ENCODE results near the gene IFITM1.
"Not testable (repeated sequence)": the region's sequence is repeated elsewhere in the genome, so short reads cannot be mapped to it uniquely, and the experiment has no call there.

Gene IFITM1

DNA sequence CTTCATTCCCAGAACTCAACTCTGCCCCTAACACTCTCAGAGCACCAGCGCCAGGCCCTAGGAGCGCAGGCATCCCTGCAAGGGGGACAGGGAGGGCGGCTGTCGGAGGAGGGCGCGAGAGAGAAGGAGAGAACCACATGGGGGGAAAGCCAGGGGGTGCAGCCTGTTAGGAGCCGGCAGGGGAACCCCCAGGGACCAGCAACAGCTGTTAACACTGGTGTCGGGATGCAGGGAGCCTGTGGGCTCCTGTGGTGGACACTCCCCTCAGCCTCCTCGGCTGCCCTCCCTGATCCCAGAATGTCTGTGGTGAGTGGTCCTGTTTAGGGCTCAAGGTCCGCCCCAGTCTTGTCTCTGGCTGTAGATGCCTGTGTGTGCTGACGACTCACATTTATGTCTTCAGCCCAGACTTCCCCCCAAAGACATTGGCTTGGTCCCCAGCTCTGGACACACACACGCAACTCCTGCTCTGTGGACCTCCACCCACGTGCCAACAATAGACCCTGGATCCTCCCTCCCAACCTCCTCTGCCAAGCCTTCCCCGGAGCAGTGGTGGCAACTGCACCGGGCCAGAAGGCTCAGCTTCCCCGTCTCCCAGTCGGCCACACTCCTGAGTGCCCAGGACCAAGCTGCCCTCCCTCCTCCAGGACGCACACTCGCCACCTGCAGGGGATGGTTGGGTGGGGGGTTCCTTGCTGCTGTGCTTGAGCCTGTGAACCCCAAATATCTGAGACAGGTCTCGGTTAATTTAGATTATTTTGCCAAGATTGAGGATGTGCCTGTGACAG is 13.7 kb upstream of the IFITM1 start:
- Mint-ChIP-seq H3K4me1 (peaks cover 18% of the 10 kb centered on the region), H3K4me3 (no peak overlapping the region), H3K27me3 (no peaks in the 10 kb centered on the region), H3K9me3 (no peaks in the 10 kb centered on the region), H3K27ac (ENCODE audit: low read depth) (no peak overlapping the region), H3K36me3 (ENCODE audit: insufficient read depth) (peaks cover 6% of the 10 kb centered on the region)
- no peak for DNase-seq (ENCODE audit: low spot score in 2 of 2)
- ATAC-seq (replicated peaks; ENCODE audit: extremely low read depth, poor library complexity, severe bottlenecking) = no peak

DNA sequence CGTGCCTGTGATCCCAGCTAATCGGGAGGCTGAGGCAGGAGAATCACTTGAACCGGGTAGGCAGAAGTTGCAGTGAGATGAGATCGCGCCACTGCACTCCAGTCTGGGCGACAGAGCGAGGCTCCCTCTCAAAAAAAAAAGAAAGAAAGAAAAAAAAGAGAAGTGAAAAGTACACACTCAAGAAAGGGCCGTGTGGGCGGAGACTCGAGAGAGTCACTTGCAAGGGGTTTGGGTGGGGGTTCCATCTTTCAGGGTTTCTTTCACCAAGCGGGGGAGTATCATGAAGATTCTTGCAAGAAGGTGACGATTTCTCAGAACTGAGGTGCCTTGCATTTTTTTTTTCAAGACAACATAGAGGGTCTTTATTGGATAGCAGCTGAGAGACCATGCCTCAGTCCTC is 10.5 kb upstream of the IFITM1 start:
- Mint-ChIP-seq H3K4me1 (peaks cover 26% of the 10 kb centered on the region), H3K4me3 (no peak overlapping the region), H3K36me3 (ENCODE audit: insufficient read depth) (peaks cover 12% of the 10 kb centered on the region), H3K9me3 (no peaks in the 10 kb centered on the region), H3K27me3 (no peaks in the 10 kb centered on the region), H3K27ac (ENCODE audit: low read depth) (no peak overlapping the region)
- DNase-seq (ENCODE audit: low spot score in 2 of 2) (no peak), ATAC-seq (replicated peaks; ENCODE audit: extremely low read depth, poor library complexity, severe bottlenecking) (no peak)

DNA sequence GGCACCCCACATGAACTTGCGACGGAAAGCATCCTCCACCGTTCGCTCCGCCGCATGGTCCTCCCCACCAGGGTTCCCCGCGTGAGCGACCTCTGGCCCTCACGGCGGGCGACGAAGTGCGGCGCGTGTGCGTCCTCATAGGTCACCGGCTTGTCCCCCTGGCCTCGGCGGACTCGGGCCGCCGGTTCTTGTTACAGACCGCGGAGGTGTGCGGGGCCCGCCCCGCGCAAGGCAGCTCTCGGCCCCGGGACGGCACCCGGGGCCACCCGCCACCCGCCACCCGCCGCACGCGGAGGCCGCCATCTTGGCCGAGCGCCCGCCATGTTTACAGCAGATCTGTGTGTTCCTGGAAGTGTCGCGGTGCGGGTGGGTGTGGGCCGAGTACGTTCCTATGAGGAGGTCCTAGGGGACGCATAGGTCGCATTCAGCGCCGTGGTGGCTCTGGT is 9.8 kb upstream of the IFITM1 start:
- DNase-seq (ENCODE audit: low spot score in 2 of 2) (no peak), ATAC-seq (replicated peaks; ENCODE audit: extremely low read depth, poor library complexity, severe bottlenecking) (no peak)
- peaks cover 16% of the 10 kb centered on the region for H3K36me3 Mint-ChIP-seq (ENCODE audit: insufficient read depth)
- H3K9me3 Mint-ChIP-seq = no peaks in the 10 kb centered on the region
- H3K27me3 Mint-ChIP-seq = no peaks in the 10 kb centered on the region
- no peak overlapping the region for H3K4me3 Mint-ChIP-seq
- H3K4me1 Mint-ChIP-seq = peaks cover 31% of the 10 kb centered on the region
- no peak overlapping the region for H3K27ac Mint-ChIP-seq (ENCODE audit: low read depth)

DNA sequence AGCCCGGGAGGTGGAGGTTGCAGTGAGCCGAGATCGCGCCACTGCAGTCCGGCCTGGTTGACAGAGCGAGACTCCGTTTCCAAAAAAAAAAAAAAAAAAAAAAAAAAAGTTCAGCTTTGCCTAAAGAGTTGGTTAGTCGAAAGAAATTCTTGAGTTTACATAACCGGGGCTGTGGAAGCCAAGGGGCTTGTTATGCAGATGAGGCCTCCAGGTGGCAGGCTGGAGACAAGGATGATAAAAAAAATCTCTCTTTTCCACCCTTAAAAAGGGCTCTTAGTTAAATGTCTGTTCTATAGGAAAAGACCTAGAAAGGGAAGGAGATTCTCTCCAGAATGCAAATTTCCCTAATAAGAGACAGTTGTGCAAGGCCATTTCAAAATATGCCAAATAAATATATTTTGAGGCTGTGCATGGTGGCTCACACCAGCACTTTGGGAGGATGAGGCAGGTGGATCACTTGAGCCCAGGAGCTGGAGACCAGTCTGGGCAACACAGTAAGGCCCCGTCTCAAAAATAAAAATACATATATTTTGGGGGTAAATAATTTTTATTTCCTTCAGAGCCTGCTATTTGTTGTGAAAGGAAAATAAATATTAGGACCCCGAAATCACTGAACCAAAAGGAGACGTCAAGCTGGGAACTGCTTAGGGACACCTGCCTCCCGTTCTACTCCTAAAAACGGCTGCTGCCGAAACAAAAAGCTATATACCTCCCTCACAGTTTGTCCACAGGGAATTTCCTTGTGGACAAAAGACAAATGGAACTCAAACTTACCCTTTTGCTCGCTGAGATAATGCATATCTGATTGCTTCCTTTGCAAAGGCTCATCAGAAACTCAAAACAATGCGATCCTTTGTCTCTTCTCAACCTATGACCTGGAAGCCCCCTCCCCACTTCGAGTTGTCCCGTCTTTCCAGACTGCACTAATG is 8.7 kb upstream of the IFITM1 start:
- DNase-seq (ENCODE audit: low spot score in 2 of 2) (no peak), ATAC-seq (replicated peaks; ENCODE audit: extremely low read depth, poor library complexity, severe bottlenecking) (no peak)
- H3K27me3 Mint-ChIP-seq = no peaks in the 10 kb centered on the region
- peaks cover 39% of the 10 kb centered on the region for H3K4me1 Mint-ChIP-seq
- H3K9me3 Mint-ChIP-seq = no peaks in the 10 kb centered on the region
- peaks cover 22% of the 10 kb centered on the region for H3K36me3 Mint-ChIP-seq (ENCODE audit: insufficient read depth)
- H3K27ac Mint-ChIP-seq (ENCODE audit: low read depth) = peak overlapping the region; percentile 93
- no peak overlapping the region for H3K4me3 Mint-ChIP-seq

DNA sequence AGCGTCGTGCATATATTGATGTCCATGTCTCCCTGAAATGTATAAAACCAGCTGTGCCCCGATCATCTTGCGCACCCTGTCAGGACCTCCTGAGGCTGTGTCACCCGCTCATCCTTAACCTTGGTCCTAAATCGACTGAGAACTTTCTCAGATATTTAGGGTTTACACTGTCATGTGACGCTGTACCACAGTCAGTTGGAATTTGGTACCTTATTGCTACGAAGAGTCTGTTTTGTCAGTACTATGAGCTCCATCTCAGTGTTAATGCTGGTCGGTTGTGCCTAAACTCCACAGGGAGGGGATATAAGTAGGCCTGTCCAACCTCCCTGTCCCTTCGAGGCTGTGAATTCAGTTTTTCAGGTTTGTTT is 8.0 kb upstream of the IFITM1 start:
- H3K36me3 Mint-ChIP-seq (ENCODE audit: insufficient read depth) = peaks cover 22% of the 10 kb centered on the region
- peak overlapping the region; percentile 93 for H3K27ac Mint-ChIP-seq (ENCODE audit: low read depth)
- no peak for ATAC-seq (replicated peaks; ENCODE audit: extremely low read depth, poor library complexity, severe bottlenecking)
- peak overlapping the region; percentile 31 for H3K4me3 Mint-ChIP-seq
- DNase-seq (ENCODE audit: low spot score in 2 of 2) = no peak
- peaks cover 39% of the 10 kb centered on the region for H3K4me1 Mint-ChIP-seq
- H3K27me3 Mint-ChIP-seq = no peaks in the 10 kb centered on the region
- no peaks in the 10 kb centered on the region for H3K9me3 Mint-ChIP-seq

DNA sequence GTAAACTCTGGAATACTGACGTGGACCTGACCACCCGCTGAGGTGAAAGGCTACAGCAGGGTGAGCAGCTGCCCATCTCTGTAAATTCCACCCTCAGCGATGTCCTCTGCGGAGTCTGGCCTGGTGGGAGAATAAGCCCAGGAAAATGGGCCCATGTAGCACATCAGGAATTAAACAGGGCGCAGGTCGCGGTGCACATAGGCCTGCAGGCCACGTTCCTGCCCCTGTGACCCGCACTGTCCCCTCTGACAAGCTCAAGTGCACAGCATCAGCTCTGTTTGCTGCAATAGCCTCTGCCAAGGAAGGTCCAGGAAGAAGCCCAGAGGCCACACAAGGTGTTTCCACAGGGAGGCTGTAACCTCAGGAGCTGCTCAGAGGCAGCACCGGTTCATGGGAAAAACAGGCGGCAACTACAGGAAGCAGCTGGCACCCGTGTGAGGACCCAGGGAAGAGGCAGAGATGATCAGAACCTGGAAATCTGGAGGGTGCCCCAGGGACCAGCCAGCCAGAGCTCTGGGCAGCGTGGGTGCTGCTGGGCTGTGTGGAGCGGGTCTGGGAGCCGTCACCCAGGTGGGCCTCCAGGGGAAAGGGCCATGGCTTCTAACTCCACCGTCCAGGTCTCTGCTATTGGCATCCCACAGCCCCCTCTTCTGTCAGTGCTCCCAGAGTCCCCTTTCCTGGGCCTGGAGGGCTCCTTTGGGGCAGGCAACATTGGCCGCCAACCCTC is 7.0 kb upstream of the IFITM1 start:
- Mint-ChIP-seq H3K9me3 (no peaks in the 10 kb centered on the region), H3K27ac (ENCODE audit: low read depth) (peak overlapping the region; percentile 93), H3K27me3 (no peaks in the 10 kb centered on the region), H3K4me3 (peak overlapping the region; percentile 85), H3K36me3 (ENCODE audit: insufficient read depth) (peaks cover 25% of the 10 kb centered on the region), H3K4me1 (peaks cover 41% of the 10 kb centered on the region)
- ATAC-seq (replicated peaks; ENCODE audit: extremely low read depth, poor library complexity, severe bottlenecking) = no peak
- DNase-seq (ENCODE audit: low spot score in 2 of 2) = no peak

DNA sequence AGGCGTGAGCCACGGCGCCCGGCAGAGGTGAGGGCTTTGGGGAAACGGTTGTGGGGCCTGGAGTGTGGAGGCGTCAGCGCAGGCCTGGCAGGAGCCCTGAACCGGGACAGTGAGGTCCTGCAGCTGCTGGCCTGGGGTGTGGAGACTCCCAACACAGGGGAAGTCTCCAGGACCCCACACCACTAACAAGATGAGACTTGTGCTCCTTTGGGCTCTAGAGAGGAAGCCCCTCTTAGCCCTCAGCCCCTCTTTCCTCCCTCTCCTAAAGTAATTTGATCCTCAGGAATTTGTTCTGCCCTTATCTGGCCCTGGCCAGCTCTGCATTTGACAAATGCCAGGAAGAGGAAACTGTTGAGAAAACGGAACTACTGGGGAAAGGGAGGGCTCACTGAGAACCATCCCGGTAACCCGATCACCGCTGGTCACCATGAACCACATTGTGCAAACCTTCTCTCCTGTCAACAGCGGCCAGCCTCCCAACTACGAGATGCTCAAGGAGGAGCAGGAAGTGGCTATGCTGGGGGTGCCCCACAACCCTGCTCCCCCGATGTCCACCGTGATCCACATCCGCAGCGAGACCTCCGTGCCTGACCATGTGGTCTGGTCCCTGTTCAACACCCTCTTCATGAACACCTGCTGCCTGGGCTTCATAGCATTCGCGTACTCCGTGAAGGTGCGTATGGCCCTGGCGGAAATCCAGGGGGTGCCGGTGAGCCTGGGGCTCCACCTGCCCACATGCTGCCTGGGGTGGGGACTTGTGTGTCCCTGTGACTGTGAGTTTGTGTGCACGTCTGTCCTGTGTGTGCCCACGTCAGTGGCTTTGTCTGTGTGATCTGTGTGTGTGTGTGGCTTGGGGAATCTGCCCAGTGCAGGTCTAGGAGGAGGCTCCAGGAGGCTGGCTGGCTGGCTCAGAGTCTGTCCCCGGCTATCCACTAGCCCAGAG is 5.8 kb upstream of the IFITM1 start, which contains the start of gene IFITM2:
Gene IFITM2, plus strand, starts transcription at position 51 of the 943 bp plus-strand sequence. Its CDS starts 377 bp downstream, at position 428.
- H3K27me3 Mint-ChIP-seq, H3K9me3 Mint-ChIP-seq: not testable (repeated sequence)
- DNase-seq (ENCODE audit: low spot score in 2 of 2) = peak in 1 of 2 donors; percentile 61
- peaks cover 50% of the 10 kb centered on the region for H3K4me1 Mint-ChIP-seq
- peak within 1 kb of the TSS; percentile 85 for H3K4me3 Mint-ChIP-seq
- ATAC-seq (replicated peaks; ENCODE audit: extremely low read depth, poor library complexity, severe bottlenecking) = peak; percentile 71
- peaks cover 28% of the 10 kb centered on the region for H3K36me3 Mint-ChIP-seq (ENCODE audit: insufficient read depth)
- peak within 1 kb of the TSS; percentile 93 for H3K27ac Mint-ChIP-seq (ENCODE audit: low read depth)

DNA sequence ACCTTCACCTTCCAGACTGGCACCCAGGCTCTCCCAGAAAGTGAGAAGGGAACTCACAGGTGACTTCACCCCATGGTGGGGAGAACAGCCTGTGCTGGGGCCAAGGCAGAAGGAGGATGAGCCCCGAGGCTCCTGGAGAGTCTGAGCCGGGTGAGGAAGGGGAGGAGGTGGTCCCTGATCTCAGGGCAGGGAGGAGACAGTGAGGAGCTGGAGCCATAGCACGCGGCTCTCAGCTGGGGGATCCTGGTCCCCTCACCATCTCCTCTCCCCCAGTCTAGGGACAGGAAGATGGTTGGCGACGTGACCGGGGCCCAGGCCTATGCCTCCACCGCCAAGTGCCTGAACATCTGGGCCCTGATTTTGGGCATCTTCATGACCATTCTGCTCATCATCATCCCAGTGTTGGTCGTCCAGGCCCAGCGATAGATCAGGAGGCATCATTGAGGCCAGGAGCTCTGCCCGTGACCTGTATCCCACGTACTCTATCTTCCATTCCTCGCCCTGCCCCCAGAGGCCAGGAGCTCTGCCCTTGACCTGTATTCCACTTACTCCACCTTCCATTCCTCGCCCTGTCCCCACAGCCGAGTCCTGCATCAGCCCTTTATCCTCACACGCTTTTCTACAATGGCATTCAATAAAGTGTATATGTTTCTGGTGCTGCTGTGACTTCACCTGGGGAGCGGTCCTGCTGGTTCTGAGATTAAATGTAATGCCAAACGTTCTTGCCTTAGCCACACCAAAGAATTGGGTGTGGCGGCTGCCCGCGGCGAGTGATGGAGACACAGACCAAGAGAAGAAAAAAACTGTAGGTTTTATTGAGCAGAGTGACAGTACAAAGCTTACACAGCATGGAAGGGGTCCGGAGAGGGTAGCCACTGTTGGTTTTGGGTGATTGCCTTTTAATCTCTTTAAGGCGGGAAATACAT is 4.8 kb upstream of the IFITM1 start:
- peak overlapping the region; percentile 93 for H3K27ac Mint-ChIP-seq (ENCODE audit: low read depth)
- not testable (repeated sequence) for DNase-seq (ENCODE audit: low spot score in 2 of 2); H3K27me3 Mint-ChIP-seq; H3K9me3 Mint-ChIP-seq
- H3K4me1 Mint-ChIP-seq = peaks cover 59% of the 10 kb centered on the region
- peaks cover 32% of the 10 kb centered on the region for H3K36me3 Mint-ChIP-seq (ENCODE audit: insufficient read depth)
- ATAC-seq (replicated peaks; ENCODE audit: extremely low read depth, poor library complexity, severe bottlenecking) = peak; percentile 2
- peak overlapping the region; percentile 85 for H3K4me3 Mint-ChIP-seq

DNA sequence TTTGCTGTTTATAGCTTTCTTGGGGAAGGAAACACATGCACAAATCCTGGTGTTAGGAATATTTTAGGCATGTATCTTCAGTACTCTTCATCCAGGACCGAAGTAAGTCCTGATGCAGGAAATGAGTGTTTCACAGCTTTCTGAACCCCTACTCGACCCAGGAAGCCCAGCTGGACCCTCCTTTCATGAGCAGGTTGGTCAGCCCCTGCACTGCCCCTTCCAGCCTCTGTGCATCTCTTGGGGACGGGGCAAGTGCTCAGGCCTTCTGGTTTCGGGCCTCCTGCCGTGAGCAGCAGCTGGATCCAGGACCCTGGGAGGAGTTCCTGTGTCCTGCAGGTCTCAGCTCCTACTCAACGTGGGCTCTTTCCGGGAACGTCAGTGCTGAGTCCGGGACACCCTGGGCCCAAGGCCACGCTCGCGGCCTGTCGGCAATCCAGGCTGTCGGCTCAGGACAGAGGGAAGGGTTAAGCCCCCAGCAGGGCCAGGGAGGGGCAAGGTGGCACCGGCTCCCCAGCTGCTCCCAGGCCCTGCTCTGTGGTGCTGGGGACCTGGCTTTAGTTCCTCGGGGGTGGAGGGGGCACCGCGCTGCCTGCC is 3.8 kb upstream of the IFITM1 start:
- peak overlapping the region; percentile 85 for H3K4me3 Mint-ChIP-seq
- H3K36me3 Mint-ChIP-seq (ENCODE audit: insufficient read depth) = peaks cover 39% of the 10 kb centered on the region
- H3K27me3 Mint-ChIP-seq; H3K9me3 Mint-ChIP-seq; DNase-seq (ENCODE audit: low spot score in 2 of 2); ATAC-seq (replicated peaks; ENCODE audit: extremely low read depth, poor library complexity, severe bottlenecking): not testable (repeated sequence)
- peaks cover 62% of the 10 kb centered on the region for H3K4me1 Mint-ChIP-seq
- peak overlapping the region; percentile 93 for H3K27ac Mint-ChIP-seq (ENCODE audit: low read depth)

DNA sequence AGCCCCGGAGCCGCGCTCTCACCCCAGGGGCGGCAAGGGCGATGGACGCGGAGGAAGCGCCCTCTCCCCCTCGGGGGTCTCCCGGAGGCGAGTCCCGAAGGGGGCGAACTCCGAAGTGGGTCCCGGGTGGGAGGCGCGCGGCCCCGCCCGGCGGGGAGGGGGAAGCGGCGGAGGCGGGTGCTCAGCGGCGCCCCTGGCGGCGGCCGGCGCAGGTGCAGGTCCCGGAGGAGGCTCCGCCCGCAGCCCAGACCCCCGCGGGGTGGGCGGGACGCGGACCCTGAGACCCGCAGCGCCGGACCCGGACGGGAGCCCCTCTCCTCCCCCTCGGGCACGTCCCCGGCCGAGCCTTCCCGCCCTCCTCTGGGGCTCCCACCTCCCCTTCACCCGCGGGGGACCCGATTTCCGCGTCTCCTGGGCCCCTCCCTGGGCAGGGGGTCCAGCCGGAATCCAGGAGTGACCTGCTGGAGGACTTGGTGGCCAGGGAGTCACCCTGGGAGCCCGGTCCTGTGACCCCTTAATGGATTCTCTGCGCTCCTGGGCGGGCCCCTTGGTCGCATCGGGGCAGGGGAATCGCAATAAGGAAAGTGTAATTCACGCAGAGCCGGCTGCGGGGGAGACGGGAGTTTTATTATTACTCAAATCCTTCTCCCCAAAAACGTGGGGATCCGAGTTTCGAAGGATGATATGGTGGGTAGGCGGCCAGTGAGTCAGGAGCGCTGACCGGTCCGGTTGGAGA is 2.7 kb upstream of the IFITM1 start:
- peaks cover 53% of the 10 kb centered on the region for H3K4me1 Mint-ChIP-seq

More for the DNA sequence above, 2.7 kb upstream of the IFITM1 start:
- peak; percentile 9 for ATAC-seq (replicated peaks; ENCODE audit: extremely low read depth, poor library complexity, severe bottlenecking)
- H3K27ac Mint-ChIP-seq (ENCODE audit: low read depth); H3K9me3 Mint-ChIP-seq; DNase-seq (ENCODE audit: low spot score in 2 of 2); H3K27me3 Mint-ChIP-seq: not testable (repeated sequence)
- Mint-ChIP-seq H3K36me3 (ENCODE audit: insufficient read depth) (peaks cover 44% of the 10 kb centered on the region), H3K4me3 (peak overlapping the region; percentile 89)
